GM21825 (cell line): ENCODE results near the gene PRR5.
"Not testable (repeated sequence)": the region's sequence is repeated elsewhere in the genome, so short reads cannot be mapped to it uniquely, and the experiment has no call there.

ENCODE experiments used
- ATAC-seq: cut with Tn5 transposase; IDR thresholded peaks from one replicate; pipeline ENCODE4 v1.9.1; 2021; ENCODE audit warnings: mild to moderate bottlenecking, moderate library complexity; ENCODE audit not compliant: unreplicated experiment

The PRR5 gene

DNA sequence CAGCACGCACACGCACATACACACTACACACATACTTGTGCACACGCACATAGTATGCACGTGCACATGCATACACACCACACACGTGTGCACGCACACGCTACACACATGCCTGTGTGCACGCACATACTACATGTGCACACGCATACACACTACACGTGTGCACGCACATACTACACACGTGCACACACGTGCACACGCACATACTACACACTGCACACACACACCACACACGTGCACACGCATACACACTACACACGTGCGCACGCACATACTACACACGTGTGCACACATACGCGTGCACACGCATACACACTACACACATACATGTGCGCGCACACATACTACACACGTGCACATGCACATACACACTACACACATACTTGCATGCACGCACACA lies 30.7 kb downstream of the PRR5 start:
- no peak for ATAC-seq

- no peak for ATAC-seq
These were observed 31.6 kb downstream of the PRR5 start for GRCh38 chr22:44733426-44734106.

- no peak for ATAC-seq
These were observed 32.3 kb downstream of the PRR5 start for GRCh38 chr22:44734278-44734677.

- no peak for ATAC-seq
These were observed 33.0 kb downstream of the PRR5 start for GRCh38 chr22:44734801-44735517.

GRCh38 chr22:44735518-44736428 lies 33.8 kb downstream of the PRR5 start:
- no peak for ATAC-seq

- no peak for ATAC-seq
These were observed 34.8 kb downstream of the PRR5 start for GRCh38 chr22:44736581-44737405.

- no peak for ATAC-seq
These were observed 35.7 kb downstream of the PRR5 start for GRCh38 chr22:44737406-44738346.

DNA sequence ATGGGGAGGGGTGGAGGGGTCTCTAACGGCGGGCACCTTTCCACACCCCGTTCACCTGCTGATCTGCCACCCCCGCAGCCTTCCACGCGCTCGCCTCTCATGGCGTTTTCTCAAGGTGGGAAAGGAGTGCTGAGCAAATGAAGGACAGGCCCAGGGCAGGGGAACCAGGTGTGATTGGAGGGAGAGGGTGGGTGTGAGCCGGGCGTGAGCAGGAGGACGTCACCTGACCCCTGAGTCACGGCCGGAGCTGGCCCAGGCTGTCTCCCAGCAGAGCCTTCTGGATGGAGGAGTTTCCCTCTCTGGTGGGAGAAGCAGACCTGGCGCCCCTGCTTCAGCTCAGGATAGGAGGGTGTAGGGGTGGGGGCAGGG lies 36.3 kb downstream of the PRR5 start:
- ATAC-seq: no peak

GRCh38 chr22:44739024-44739423 lies 37.0 kb downstream of the PRR5 start:
- ATAC-seq: no peak

DNA sequence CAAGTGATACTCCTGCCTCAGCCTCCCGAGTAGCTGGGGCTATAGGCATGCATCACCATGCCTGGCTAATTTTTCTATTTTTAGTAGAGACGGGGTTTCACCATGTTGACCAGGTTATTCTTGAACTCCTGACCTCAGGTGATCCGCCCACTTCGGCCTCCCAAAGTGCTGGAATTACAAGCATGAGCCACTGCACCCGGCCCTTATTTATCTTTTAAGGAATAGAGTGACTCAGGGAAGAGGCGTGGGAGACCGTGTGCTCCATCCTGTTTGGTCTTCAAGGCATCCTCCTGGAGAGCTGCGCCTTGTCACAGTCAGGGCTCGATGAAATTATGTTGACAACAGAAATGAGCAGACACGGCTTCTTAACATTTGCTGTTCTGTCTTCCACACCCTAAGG lies 37.7 kb downstream of the PRR5 start:
- not testable (repeated sequence) for ATAC-seq

DNA sequence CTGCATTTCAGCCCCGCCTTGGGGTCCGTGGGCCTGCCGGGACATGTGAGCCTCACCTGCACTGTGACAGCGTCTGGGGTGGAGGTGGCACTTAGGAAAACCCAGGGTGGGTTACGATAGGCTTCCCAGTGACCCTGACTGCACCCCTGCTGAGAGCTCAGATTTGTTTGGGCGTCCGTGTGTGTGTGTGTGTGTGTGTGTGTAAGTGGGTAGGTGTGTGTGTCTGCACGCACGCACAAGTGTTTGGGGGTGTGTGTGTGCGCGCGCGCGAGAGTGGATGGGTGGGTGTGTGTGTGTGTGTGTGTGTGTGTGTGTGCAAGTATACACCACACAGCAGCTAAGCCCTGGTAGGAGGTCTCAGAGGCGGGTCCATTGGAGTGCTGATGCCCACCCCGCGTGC lies 38.3 kb downstream of the PRR5 start:
- ATAC-seq: no peak

GRCh38 chr22:44741929-44742328 lies 39.9 kb downstream of the PRR5 start:
- ATAC-seq: no peak

GRCh38 chr22:44743247-44743646 lies 41.2 kb downstream of the PRR5 start:
- no peak for ATAC-seq

GRCh38 chr22:44743804-44744211 lies 41.8 kb downstream of the PRR5 start:
- ATAC-seq: no peak

DNA sequence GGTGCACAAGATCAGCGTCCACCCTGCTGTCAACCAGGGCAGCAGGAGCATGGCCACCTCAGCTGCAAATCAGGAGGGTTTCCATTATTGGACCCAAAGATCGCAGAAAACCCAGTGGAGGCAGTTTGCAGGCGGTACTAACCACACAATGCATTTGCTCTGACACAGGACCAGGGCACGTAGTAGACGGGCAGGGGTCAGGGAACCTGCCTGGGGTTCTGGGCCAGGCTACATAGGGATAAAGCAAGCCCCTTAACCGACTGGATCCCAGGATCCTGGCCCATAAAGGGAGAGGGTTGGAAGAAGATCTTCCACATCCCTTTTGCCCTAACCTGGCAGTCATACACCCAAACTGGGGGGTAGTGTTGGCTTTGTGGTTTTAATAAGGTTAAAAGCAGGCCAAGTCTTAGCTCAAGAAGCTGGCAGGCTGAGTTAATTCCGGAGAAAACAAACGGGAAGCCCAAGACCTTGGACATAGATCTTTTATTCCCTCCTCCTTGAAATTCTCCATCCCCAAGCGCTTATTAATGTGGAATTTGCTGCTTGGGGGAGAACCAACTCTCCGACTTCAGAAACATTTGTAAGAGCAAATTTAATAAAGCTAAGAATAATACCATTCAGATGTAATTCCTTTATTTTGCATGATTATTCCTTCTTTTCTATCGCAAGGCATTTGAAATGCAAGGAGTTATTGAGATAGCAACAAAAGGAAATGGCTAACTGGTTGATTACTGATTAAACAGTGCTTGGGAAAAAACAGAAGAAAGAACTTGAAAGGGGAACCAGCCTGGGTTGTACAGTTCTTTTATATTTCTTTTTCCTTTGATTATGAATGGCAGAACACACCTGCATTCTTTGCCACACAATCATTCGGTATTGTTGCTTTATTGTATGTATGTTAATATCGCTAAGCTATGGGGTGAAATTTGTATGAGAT lies 44.1 kb downstream of the PRR5 start:
- ATAC-seq: no peak

GRCh38 chr22:44747784-44748127 lies 45.8 kb downstream of the PRR5 start:
- not testable (repeated sequence) for ATAC-seq

DNA sequence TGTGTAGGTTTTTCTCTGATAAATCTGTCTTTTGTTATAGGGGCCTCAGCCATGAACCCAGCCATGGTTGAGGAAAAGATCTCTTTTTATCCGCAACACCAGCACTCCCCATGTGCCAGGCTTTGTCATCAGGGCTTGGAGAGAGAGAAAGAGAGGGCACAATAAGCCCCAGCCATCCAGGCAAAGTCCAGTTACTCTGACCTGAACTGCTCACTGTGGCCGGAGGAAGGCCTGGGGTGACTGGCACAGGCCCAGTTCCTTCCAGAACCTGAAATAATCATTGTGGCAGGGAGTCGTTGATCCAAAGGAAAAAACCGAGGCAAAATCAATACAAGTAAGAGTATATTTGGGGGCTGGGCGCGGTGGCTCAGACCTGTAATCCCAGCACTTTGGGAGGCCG lies 46.5 kb downstream of the PRR5 start:
- no peak for ATAC-seq

GRCh38 chr22:44750481-44750880 lies 48.5 kb downstream of the PRR5 start:
- ATAC-seq: no peak
